ENCODE data around the gene LBP. TPM values are rescaled to one million over a fixed set of nuclear protein-coding genes. Genes with fewer than 3 reads are reported as not detected.
A peak's percentile ranks its signal among the peaks of the same experiment; 100 is the strongest.

LBP gene
- total RNA-seq, 1 experiment from 2014 or later: 0.37 TPM

- TF ChIP-seq ARID4B (CRISPR knock-in tag; IDR thresholded peaks at IDR 0.05; ENCODE audit: borderline replicate concordance) (no peak), GTF2I (CRISPR knock-in tag; conservative IDR thresholded peaks at IDR 0.05) (no peak), FOXP4 (CRISPR knock-in tag; IDR thresholded peaks at IDR 0.05) (no peak), NFE2L1 (CRISPR knock-in tag; IDR thresholded peaks at IDR 0.05) (no peak)
These were observed 7.0 kb downstream of the LBP start (continued) for GRCh38 chr20:38353316-38353715.

- Mint-ChIP-seq H3K4me1 (peaks cover 41% of the 10 kb centered on the region), H3K9me3 (no peaks in the 10 kb centered on the region), H3K27me3 (ENCODE audit: low read depth) (no peaks in the 10 kb centered on the region), H3K27ac (0 out of 2 replicates have a peak overlapping the region, but pooled peaks have one; percentile 67), H3K36me3 (no peaks in the 10 kb centered on the region), H3K4me3 (no peak overlapping the region)
- POLR2A ChIA-PET: no interaction called here
- DNase-seq (ENCODE audit: low spot score): no peak
- CTCF ChIA-PET: interaction anchor here (1.3 to 12.6 kb wide), 3 partner anchors 15 to 55 kb away, joined by 3 to 329 read pairs (median 62); no protein-coding TSS in a partner anchor
- no peak for TF ChIP-seq SMAD4 (CRISPR knock-in tag; IDR thresholded peaks at IDR 0.05)
- TF ChIP-seq RELA (CRISPR knock-in tag; IDR thresholded peaks at IDR 0.05; ENCODE audit: borderline replicate concordance): no peak
- no peak for TF ChIP-seq MXD4 (CRISPR knock-in tag; IDR thresholded peaks at IDR 0.05; ENCODE audit: borderline replicate concordance)
- TF ChIP-seq ZNF138 (CRISPR knock-in tag; conservative IDR thresholded peaks at IDR 0.05): no peak
- TF ChIP-seq ZNF232 (CRISPR knock-in tag; IDR thresholded peaks at IDR 0.05): no peak
- TF ChIP-seq IRF1 (CRISPR knock-in tag; IDR thresholded peaks at IDR 0.05): no peak
- TF ChIP-seq ARID4B (CRISPR knock-in tag; IDR thresholded peaks at IDR 0.05; ENCODE audit: borderline replicate concordance): no peak
- no peak for TF ChIP-seq ELF4 (CRISPR knock-in tag; IDR thresholded peaks at IDR 0.05; ENCODE audit: low read depth)
- TF ChIP-seq NFYB (CRISPR knock-in tag; conservative IDR thresholded peaks at IDR 0.05; ENCODE audit: low read depth): no peak
- no peak for TF ChIP-seq ZNF396 (CRISPR knock-in tag; IDR thresholded peaks at IDR 0.05; ENCODE audit: borderline replicate concordance)
- no peak for TF ChIP-seq USF2 (CRISPR knock-in tag; IDR thresholded peaks at IDR 0.05)
- TF ChIP-seq SMAD3 (CRISPR knock-in tag; IDR thresholded peaks at IDR 0.05; ENCODE audit: borderline replicate concordance): no peak
- ATAC-seq: no peak
These were observed 7.9 kb downstream of the LBP start for GRCh38 chr20:38354227-38354626.

Measured in WTC11 (cell line).